HFF-Myc (cell line): ENCODE measurements around the gene EPB42.
A peak's percentile ranks its signal among the peaks of the same experiment; 100 is the strongest.

ENCODE experiments used
- DNase-seq: peaks from one replicate; pipeline ENCODE4 v3.0.0-alpha.2; 2011; ENCODE audit warnings: low read depth; ENCODE audit errors: extremely low read depth
- H3K4me3 ChIP-seq: replicated peaks from 2 replicates; pipeline ENCODE4 v1.5.1; 2011; ENCODE audit warnings: low read depth, mild to moderate bottlenecking, control low read depth, low read length
- CTCF ChIP-seq: IDR thresholded peaks from 2 replicates; pipeline ENCODE4 v1.5.1; 2012; ENCODE audit warnings: mild to moderate bottlenecking, low read depth, low read length, control low read depth; ENCODE audit errors: missing control alignments

The EPB42 gene

GRCh38 chr15:43220991-43221403 lies at the start of gene EPB42:
EPB42 (minus strand) TSS chr15:43221018; CDS start chr15:43220825, 193 bp downstream.
- H3K4me3 ChIP-seq: no peak within 1 kb of the TSS
- no peak for DNase-seq
- TF ChIP-seq CTCF: no peak

- no peak for TF ChIP-seq CTCF
- no peak for DNase-seq
- H3K4me3 ChIP-seq: no peak overlapping the region
These were observed 49.4 kb upstream of the EPB42 start for GRCh38 chr15:43270113-43270665.

- no peak overlapping the region for H3K4me3 ChIP-seq
- TF ChIP-seq CTCF: peak; percentile 40
- no peak for DNase-seq
These were observed 47.6 kb upstream of the EPB42 start for GRCh38 chr15:43268111-43269105.

GRCh38 chr15:43267439-43267838 lies 46.6 kb upstream of the EPB42 start:
- no peak for TF ChIP-seq CTCF

GRCh38 chr15:43266834-43267233 lies 46.0 kb upstream of the EPB42 start, which contains the start of gene TGM5:
TGM5 (minus strand) TSS chr15:43266928; CDS start chr15:43266849, 79 bp downstream.
- DNase-seq: no peak
- no peak for TF ChIP-seq CTCF
- H3K4me3 ChIP-seq: no peak within 1 kb of the TSS

More at GRCh38 chr15:43267439-43267838, 46.6 kb upstream of the EPB42 start:
- H3K4me3 ChIP-seq: no peak overlapping the region
- DNase-seq: no peak

GRCh38 chr15:43266386-43266785 lies 45.6 kb upstream of the EPB42 start:
- TF ChIP-seq CTCF: no peak
- DNase-seq: no peak
- H3K4me3 ChIP-seq: no peak overlapping the region
